ENCODE measurements around the gene CDH9.

The CDH9 gene

DNA sequence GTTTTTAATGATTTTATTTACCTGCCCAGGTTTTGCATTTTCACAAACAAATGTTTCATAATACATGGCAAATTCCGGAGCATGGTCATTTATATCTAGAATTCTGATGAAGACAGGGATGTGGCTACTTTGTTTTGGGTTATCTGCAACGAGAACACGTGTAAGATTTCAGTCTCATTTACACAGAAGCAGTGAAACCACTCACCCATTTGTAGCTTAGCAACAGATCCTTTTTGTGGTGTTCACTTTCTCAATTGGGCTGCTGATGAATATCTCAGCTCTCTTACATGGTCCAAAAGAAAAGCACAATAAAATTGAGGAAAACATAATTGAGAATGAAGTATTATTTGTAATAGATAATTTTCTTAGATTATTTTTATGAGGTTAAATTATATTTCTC lies 148.6 kb downstream of the CDH9 start:
- Histone ChIP-seq H3K27ac (replicated peaks) (no peak overlapping the region), H3K27me3 (ENCODE audit: insufficient read depth, poor library complexity, severe bottlenecking) (no peaks in the 10 kb centered on the region), H3K4me3 (replicated peaks; ENCODE audit: insufficient read depth, low read length) (no peak overlapping the region)
- no peak for TF ChIP-seq REST (IDR thresholded peaks at IDR 0.05; ENCODE audit: insufficient replicate concordance, low read depth)
- no peak for TF ChIP-seq GABPA (IDR thresholded peaks at IDR 0.05; ENCODE audit: low read depth)
- TF ChIP-seq POLR2AphosphoS5 (IDR thresholded peaks at IDR 0.05; ENCODE audit: low read depth), result no peak
- DNase-seq (ENCODE audit: low read depth in 1 of 2, low spot score in 1 of 2), result no peak

- no peak overlapping the region for H3K27ac ChIP-seq (replicated peaks)
- no peaks in the 10 kb centered on the region for H3K27me3 ChIP-seq (ENCODE audit: insufficient read depth, poor library complexity, severe bottlenecking)
- H3K4me3 ChIP-seq (replicated peaks; ENCODE audit: insufficient read depth, low read length), result no peak overlapping the region
- DNase-seq (ENCODE audit: low read depth in 1 of 2, low spot score in 1 of 2), result no peak
- TF ChIP-seq POLR2AphosphoS5 (IDR thresholded peaks at IDR 0.05; ENCODE audit: low read depth) (no peak), GABPA (IDR thresholded peaks at IDR 0.05; ENCODE audit: low read depth) (no peak), REST (IDR thresholded peaks at IDR 0.05; ENCODE audit: insufficient replicate concordance, low read depth) (no peak), SPI1 (IDR thresholded peaks at IDR 0.05; ENCODE audit: borderline replicate concordance, low read depth) (no peak)
- TF ChIP-seq, protein P1, sequence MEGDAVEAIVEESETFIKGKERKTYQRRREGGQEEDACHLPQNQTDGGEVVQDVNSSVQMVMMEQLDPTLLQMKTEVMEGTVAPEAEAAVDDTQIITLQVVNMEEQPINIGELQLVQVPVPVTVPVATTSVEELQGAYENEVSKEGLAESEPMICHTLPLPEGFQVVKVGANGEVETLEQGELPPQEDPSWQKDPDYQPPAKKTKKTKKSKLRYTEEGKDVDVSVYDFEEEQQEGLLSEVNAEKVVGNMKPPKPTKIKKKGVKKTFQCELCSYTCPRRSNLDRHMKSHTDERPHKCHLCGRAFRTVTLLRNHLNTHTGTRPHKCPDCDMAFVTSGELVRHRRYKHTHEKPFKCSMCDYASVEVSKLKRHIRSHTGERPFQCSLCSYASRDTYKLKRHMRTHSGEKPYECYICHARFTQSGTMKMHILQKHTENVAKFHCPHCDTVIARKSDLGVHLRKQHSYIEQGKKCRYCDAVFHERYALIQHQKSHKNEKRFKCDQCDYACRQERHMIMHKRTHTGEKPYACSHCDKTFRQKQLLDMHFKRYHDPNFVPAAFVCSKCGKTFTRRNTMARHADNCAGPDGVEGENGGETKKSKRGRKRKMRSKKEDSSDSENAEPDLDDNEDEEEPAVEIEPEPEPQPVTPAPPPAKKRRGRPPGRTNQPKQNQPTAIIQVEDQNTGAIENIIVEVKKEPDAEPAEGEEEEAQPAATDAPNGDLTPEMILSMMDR (IDR thresholded peaks at IDR 0.05; ENCODE audit: insufficient read depth, low read length), result no peak
Observed at GRCh38 chr5:26884481-26884880, 153.9 kb downstream of the CDH9 start.

GRCh38 chr5:26883375-26883774 lies 155.0 kb downstream of the CDH9 start:
- no peaks in the 10 kb centered on the region for H3K27me3 ChIP-seq (ENCODE audit: insufficient read depth, poor library complexity, severe bottlenecking)
- no peak for TF ChIP-seq POLR2AphosphoS5 (IDR thresholded peaks at IDR 0.05; ENCODE audit: low read depth)
- no peak for TF ChIP-seq REST (IDR thresholded peaks at IDR 0.05; ENCODE audit: insufficient replicate concordance, low read depth)
- TF ChIP-seq, protein P1 (IDR thresholded peaks at IDR 0.05; ENCODE audit: insufficient read depth, low read length), result no peak
- no peak for TF ChIP-seq SPI1 (IDR thresholded peaks at IDR 0.05; ENCODE audit: borderline replicate concordance, low read depth)

DNA sequence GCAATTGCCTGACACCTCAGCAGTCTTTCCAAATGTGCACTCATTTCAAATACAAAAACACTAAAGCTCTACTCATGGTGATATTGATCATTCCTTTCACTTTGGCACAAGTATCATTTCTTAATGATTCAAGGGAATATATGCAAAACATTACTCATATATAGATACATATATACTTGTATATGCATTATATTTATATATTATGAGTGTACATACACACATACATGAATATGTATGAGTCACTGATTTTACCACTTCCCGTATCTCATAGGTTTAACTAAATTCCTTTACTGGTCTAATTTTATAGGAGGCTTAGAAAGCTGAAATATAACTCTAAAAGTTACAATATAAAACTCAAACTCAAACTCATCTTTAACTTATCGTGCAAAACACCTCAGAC lies 156.5 kb downstream of the CDH9 start:
- no peak for DNase-seq (ENCODE audit: low read depth in 1 of 2, low spot score in 1 of 2)
- H3K27me3 ChIP-seq (ENCODE audit: insufficient read depth, poor library complexity, severe bottlenecking), result no peaks in the 10 kb centered on the region
- no peak overlapping the region for H3K27ac ChIP-seq (replicated peaks)
- TF ChIP-seq, protein P1 (IDR thresholded peaks at IDR 0.05; ENCODE audit: insufficient read depth, low read length), result no peak
- no peak for TF ChIP-seq REST (IDR thresholded peaks at IDR 0.05; ENCODE audit: insufficient replicate concordance, low read depth)
- no peak for TF ChIP-seq POLR2AphosphoS5 (IDR thresholded peaks at IDR 0.05; ENCODE audit: low read depth)
- TF ChIP-seq SPI1 (IDR thresholded peaks at IDR 0.05; ENCODE audit: borderline replicate concordance, low read depth), result no peak
- TF ChIP-seq GABPA (IDR thresholded peaks at IDR 0.05; ENCODE audit: low read depth), result no peak
- H3K4me3 ChIP-seq (replicated peaks; ENCODE audit: insufficient read depth, low read length), result no peak overlapping the region

More at GRCh38 chr5:26883375-26883774, 155.0 kb downstream of the CDH9 start:
- Histone ChIP-seq H3K4me3 (replicated peaks; ENCODE audit: insufficient read depth, low read length) (no peak overlapping the region), H3K27ac (replicated peaks) (no peak overlapping the region)
- DNase-seq (ENCODE audit: low read depth in 1 of 2, low spot score in 1 of 2), result no peak
